Stomach (tissue), 9 donors: Measurements from ENCODE around the gene DPP10. TPM values are rescaled to one million over a fixed set of nuclear protein-coding genes. Genes with fewer than 3 reads are reported as not detected.

ENCODE experiments used
- DNase-seq, 2 donors: peaks; one replicate each; pipeline versions ENCODE4 v3.0.0 to v3.0.0-alpha.2; 2013 to 2019
- H3K27ac ChIP-seq, 5 donors: fragments of 200-600 bp in 4 of 5; sonication (generic) in 4 of 5; one replicate each; pipeline ENCODE4 v1.5.1; 2013 to 2019; ENCODE audit warnings: mild to moderate bottlenecking in 1 of 5, moderate library complexity in 1 of 5
- H3K27me3 ChIP-seq, 3 donors: fragments of 200-600 bp; sonication (generic); one replicate each; pipeline ENCODE4 v1.5.1; 2017 to 2019; ENCODE audit warnings: mixed run types in 1 of 3
- H3K36me3 ChIP-seq, 4 donors: fragments of 200-600 bp; sonication (generic); 1 replicate in 3 of 4; 2 replicates in 1 of 4; pipeline ENCODE4 v1.5.1; 2016 to 2019
- H3K4me1 ChIP-seq, 4 donors: fragments of 200-600 bp; sonication (generic); one replicate each; pipeline ENCODE4 v1.5.1; 2016 to 2019
- H3K4me3 ChIP-seq, 4 donors: fragments of 200-600 bp; sonication (generic) in 3 of 4; one replicate each; pipeline ENCODE4 v1.5.1; 2016 to 2019; ENCODE audit warnings: mild to moderate bottlenecking in 1 of 4
- H3K9me3 ChIP-seq, 4 donors: fragments of 200-600 bp; sonication (generic); one replicate each; pipeline ENCODE4 v1.5.1; 2016 to 2019
- CTCF ChIP-seq, 7 experiments: fragments of 450-650 bp in 4 of 7; fragments of 200-600 bp in 3 of 7; sonication (generic) in 3 of 7; IDR thresholded peaks; one replicate each; pipeline ENCODE4 v1.5.1; 2016 to 2019; ENCODE audit warnings: antibody characterized with exemption in 7 of 7, control low read depth in 2 of 7, mild to moderate bottlenecking in 1 of 7
- EP300 ChIP-seq: sonication (generic); formaldehyde crosslinking; IDR thresholded peaks from one replicate; pipeline ENCODE4 v1.6.1; 2017; ENCODE audit warnings: antibody characterized with exemption
- POLR2A ChIP-seq, 4 donors: fragments of 450-650 bp; IDR thresholded peaks; one replicate each; pipeline ENCODE4 v1.6.1; 2016; ENCODE audit warnings: antibody characterized with exemption in 4 of 4, control low read depth in 2 of 4, mild to moderate bottlenecking in 1 of 4, moderate library complexity in 1 of 4
- POLR2AphosphoS5 ChIP-seq, 3 donors: sonication (generic); formaldehyde crosslinking; IDR thresholded peaks; one replicate each; pipeline ENCODE4 v1.6.1; 2016; ENCODE audit warnings: antibody characterized with exemption in 3 of 3
- WGBS, 5 donors: extraction: QIAGEN DNeasy Blood & Tissue Kit in 3 of 5; methylation state at CpG; one replicate each; pipeline versions ENCODE4 v1.1.5 to v1.1.7; 2013 to 2018; 5-methylcytosine and 5-hydroxymethylcytosine counted together
- intact Hi-C: fragments of 100-400 bp; cut with DNase I; formaldehyde crosslinking; loops from one replicate; pipeline ENCODE4 v1.15.1; 2023; ENCODE audit warnings: low total_unique reads
- polyA plus RNA-seq, 3 donors: library from polyadenylated mRNA; stranded (reverse); fragments of 200-250 nt; gene quantifications; one replicate each; pipeline ENCODE4 v1.2.3, GENCODE V29; 2013
- total RNA-seq, 5 donors: library from RNA; depleted of rRNA; stranded (reverse); fragments of >200 nt; gene quantifications; one replicate each; pipeline versions ENCODE4 v1.1.0 to v1.2.3, GENCODE V29; 2014 to 2016
- donor health status: healthy with polysubstance abuse.
- donor health status: Bipolar disorder and iron deficiency.
- donor health status: healthy.

DPP10 gene
- total and polyA plus RNA-seq, 8 donors: 0.18 to 15.6 (median 2.0) TPM; not detected in 1

- intact Hi-C loops: no loop called here
- Histone ChIP-seq H3K9me3 (peaks cover 0 to 16% (median 9%) of the 10 kb centered on the region in 4 donors), H3K27ac (no peak overlapping the region), H3K27me3 (no peaks in the 10 kb centered on the region), H3K4me1 (no peaks in the 10 kb centered on the region), H3K4me3 (no peak overlapping the region), H3K36me3 (no peaks in the 10 kb centered on the region)
- 78 to 86% (median 82%) methylated on average over 4 of the region's 4 CpGs for WGBS, 5 donors
- TF ChIP-seq CTCF (IDR thresholded peaks at IDR 0.05): no peak
- no peak for TF ChIP-seq EP300
- no peak for TF ChIP-seq POLR2AphosphoS5 (IDR thresholded peaks at IDR 0.05)
- TF ChIP-seq POLR2A (IDR thresholded peaks at IDR 0.05): no peak
- DNase-seq: no peak
Measured at GRCh38 chr2:115094441-115094840, 652.0 kb downstream of the DPP10 start.

- Histone ChIP-seq H3K9me3 (peaks cover 0 to 28% (median 7%) of the 10 kb centered on the region in 4 donors), H3K4me3 (no peak overlapping the region), H3K36me3 (no peaks in the 10 kb centered on the region), H3K27me3 (no peaks in the 10 kb centered on the region), H3K27ac (no peak overlapping the region), H3K4me1 (no peaks in the 10 kb centered on the region)
- no peak for DNase-seq
- intact Hi-C loops: no loop called here
- TF ChIP-seq CTCF (IDR thresholded peaks at IDR 0.05) (no peak), EP300 (no peak), POLR2A (IDR thresholded peaks at IDR 0.05) (no peak), POLR2AphosphoS5 (IDR thresholded peaks at IDR 0.05) (no peak)
Measured at GRCh38 chr2:115105966-115106365, 663.5 kb downstream of the DPP10 start.

GRCh38 chr2:115115135-115115534 lies 672.7 kb downstream of the DPP10 start:
- WGBS, 5 donors: 44 to 65% (median 48%) methylated on average over 2 of the region's 2 CpGs
- peaks cover 0 to 4% (median 0%) of the 10 kb centered on the region in 4 donors for H3K9me3 ChIP-seq
- intact Hi-C loops: no loop called here
- H3K4me3 ChIP-seq: no peak overlapping the region
- H3K4me1 ChIP-seq: no peaks in the 10 kb centered on the region
- no peak overlapping the region for H3K27ac ChIP-seq
- no peak for TF ChIP-seq EP300
- TF ChIP-seq POLR2AphosphoS5 (IDR thresholded peaks at IDR 0.05): no peak
- TF ChIP-seq POLR2A (IDR thresholded peaks at IDR 0.05): no peak
- TF ChIP-seq CTCF (IDR thresholded peaks at IDR 0.05): no peak
- no peaks in the 10 kb centered on the region for H3K27me3 ChIP-seq
- no peaks in the 10 kb centered on the region for H3K36me3 ChIP-seq
- DNase-seq: no peak

- DNase-seq: peak in 1 of 2 donors; percentile 3
- H3K4me1 ChIP-seq: no peaks in the 10 kb centered on the region
- H3K27ac ChIP-seq: no peak overlapping the region
- peaks cover 0 to 4% (median 0%) of the 10 kb centered on the region in 4 donors for H3K9me3 ChIP-seq
- no peaks in the 10 kb centered on the region for H3K27me3 ChIP-seq
- no peak overlapping the region for H3K4me3 ChIP-seq
- WGBS, 5 donors: 27 to 54% (median 41%) methylated on average over 2 of the region's 2 CpGs
- H3K36me3 ChIP-seq: no peaks in the 10 kb centered on the region
- TF ChIP-seq POLR2AphosphoS5 (IDR thresholded peaks at IDR 0.05) (no peak), POLR2A (IDR thresholded peaks at IDR 0.05) (no peak), CTCF (IDR thresholded peaks at IDR 0.05) (no peak), EP300 (no peak)
- intact Hi-C loops: no loop called here
Measured at GRCh38 chr2:115118306-115118705, 675.9 kb downstream of the DPP10 start.
